Transverse colon (tissue), 4 donors: ENCODE measurements around the gene TREM2. TPM values are rescaled to one million over a fixed set of nuclear protein-coding genes. Genes with fewer than 3 reads are reported as not detected.

Experiments
- DNase-seq: peaks from one replicate; pipeline ENCODE4 v3.0.0-alpha.2; 2019
- H3K27ac ChIP-seq, 4 donors: fragments of 200-600 bp; sonication (generic); 2 replicates each; pipeline ENCODE4 v1.5.1; 2016 to 2018; ENCODE audit warnings: inconsistent platforms in 4 of 4
- H3K27me3 ChIP-seq: fragments of 200-600 bp; sonication (generic); 2 replicates; pipeline ENCODE4 v1.5.1; 2017; ENCODE audit warnings: inconsistent platforms
- H3K36me3 ChIP-seq, 4 donors: fragments of 200-600 bp; sonication (generic); 2 replicates each; pipeline ENCODE4 v1.5.1; 2017 to 2019; ENCODE audit warnings: inconsistent platforms in 4 of 4
- H3K4me1 ChIP-seq, 4 donors: fragments of 200-600 bp; sonication (generic); 2 replicates each; pipeline ENCODE4 v1.5.1; 2017 to 2020; ENCODE audit warnings: inconsistent platforms in 4 of 4
- H3K4me3 ChIP-seq, 4 donors: fragments of 200-600 bp; sonication (generic); 1 replicate in 1 of 4; 2 replicates in 3 of 4; pipeline versions ENCODE4 v1.5.1 to v1.6.1; 2017 to 2019; ENCODE audit warnings: inconsistent platforms in 4 of 4
- H3K9me3 ChIP-seq, 2 donors: fragments of 200-600 bp; sonication (generic); 2 replicates each; pipeline ENCODE4 v1.5.1; 2017 to 2019; ENCODE audit warnings: inconsistent platforms in 2 of 2
- EP300 ChIP-seq: sonication (generic); formaldehyde crosslinking; IDR thresholded peaks from one replicate; pipeline ENCODE4 v1.6.1; 2017; ENCODE audit warnings: antibody characterized with exemption, low read depth
- POLR2A ChIP-seq: fragments of 450-650 bp; IDR thresholded peaks from one replicate; pipeline ENCODE4 v1.6.1; 2016; ENCODE audit warnings: antibody characterized with exemption, mild to moderate bottlenecking, moderate library complexity
- POLR2AphosphoS5 ChIP-seq, 3 donors: sonication (generic); formaldehyde crosslinking; IDR thresholded peaks; one replicate each; pipeline ENCODE4 v1.6.1; 2016; ENCODE audit warnings: antibody characterized with exemption in 3 of 3
- WGBS, 2 donors: methylation state at CpG; one replicate each; pipeline ENCODE4 v1.1.5; 2018; ENCODE audit warnings: low coverage in 1 of 2; 5-methylcytosine and 5-hydroxymethylcytosine counted together
- in situ Hi-C, 4 donors: fragments of 200-750 bp; cut with MboI; loops; one replicate each; pipeline versions ENCODE4 v1.15.0 to v1.15.1; 2017; ENCODE audit warnings: low sequenced_read_pairs in 3 of 4, low pct_ligation_motif_present in 1 of 4, low pct_unique_long_range_greater_than_20kb in 1 of 4
- intact Hi-C: fragments of 100-400 bp; cut with DNase I; formaldehyde crosslinking; loops from one replicate; pipeline ENCODE4 v1.15.1; 2023; ENCODE audit warnings: low total_unique reads
- total RNA-seq, 4 donors: library from RNA; depleted of rRNA; stranded (reverse); fragments of >200 nt; gene quantifications; one replicate each; pipeline ENCODE4 v1.1.0, GENCODE V29; 2016
- TF ChIP-seq, protein P1 (sequence below), 5 experiments: fragments of 200-600 bp in 3 of 5; fragments of 450-650 bp in 2 of 5; sonication (generic) in 3 of 5; IDR thresholded peaks; 1 replicate in 2 of 5; 2 replicates in 3 of 5; pipeline ENCODE4 v1.5.1; 2016 to 2017; ENCODE audit warnings: antibody characterized with exemption in 5 of 5, inconsistent platforms in 3 of 5, mild to moderate bottlenecking in 2 of 5, moderate library complexity in 1 of 5

The TREM2 gene
- total RNA-seq, 4 donors from 2014 or later = 1.5 TPM; not detected in 3

DNA sequence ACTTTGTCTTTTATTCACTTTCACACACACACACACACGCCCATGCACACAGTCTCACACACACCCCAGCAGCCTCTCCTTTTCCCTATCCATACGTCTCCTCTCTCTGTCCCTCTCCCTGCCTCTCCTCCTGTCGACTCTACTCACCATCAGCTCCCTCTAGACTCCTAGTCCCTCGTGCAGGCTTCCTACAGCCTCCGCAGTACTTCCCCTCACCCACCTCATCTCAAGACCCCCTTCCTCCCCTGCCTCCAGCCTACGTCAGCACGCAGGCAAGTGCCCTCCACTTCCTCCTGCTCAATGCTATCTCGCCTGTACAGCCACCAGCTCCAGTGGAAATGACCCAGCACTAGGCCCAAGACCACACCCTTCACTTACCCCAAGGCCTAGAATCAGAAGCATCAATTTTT, 38.9 kb upstream of the TREM2 start:
- Histone ChIP-seq H3K9me3 (no peaks in the 10 kb centered on the region), H3K4me3 (no peak overlapping the region), H3K4me1 (peaks cover 0 to 7% (median 0%) of the 10 kb centered on the region in 4 donors), H3K27ac (no peak overlapping the region), H3K27me3 (no peaks in the 10 kb centered on the region), H3K36me3 (no peaks in the 10 kb centered on the region)
- intact Hi-C loops = no loop called here
- no peak for DNase-seq
- WGBS, 2 donors = 50 to 64% methylated on average over 2 to 8 of the region's 8 CpGs
- no peak for TF ChIP-seq POLR2A
- in situ Hi-C loops = no loop called here

DNA sequence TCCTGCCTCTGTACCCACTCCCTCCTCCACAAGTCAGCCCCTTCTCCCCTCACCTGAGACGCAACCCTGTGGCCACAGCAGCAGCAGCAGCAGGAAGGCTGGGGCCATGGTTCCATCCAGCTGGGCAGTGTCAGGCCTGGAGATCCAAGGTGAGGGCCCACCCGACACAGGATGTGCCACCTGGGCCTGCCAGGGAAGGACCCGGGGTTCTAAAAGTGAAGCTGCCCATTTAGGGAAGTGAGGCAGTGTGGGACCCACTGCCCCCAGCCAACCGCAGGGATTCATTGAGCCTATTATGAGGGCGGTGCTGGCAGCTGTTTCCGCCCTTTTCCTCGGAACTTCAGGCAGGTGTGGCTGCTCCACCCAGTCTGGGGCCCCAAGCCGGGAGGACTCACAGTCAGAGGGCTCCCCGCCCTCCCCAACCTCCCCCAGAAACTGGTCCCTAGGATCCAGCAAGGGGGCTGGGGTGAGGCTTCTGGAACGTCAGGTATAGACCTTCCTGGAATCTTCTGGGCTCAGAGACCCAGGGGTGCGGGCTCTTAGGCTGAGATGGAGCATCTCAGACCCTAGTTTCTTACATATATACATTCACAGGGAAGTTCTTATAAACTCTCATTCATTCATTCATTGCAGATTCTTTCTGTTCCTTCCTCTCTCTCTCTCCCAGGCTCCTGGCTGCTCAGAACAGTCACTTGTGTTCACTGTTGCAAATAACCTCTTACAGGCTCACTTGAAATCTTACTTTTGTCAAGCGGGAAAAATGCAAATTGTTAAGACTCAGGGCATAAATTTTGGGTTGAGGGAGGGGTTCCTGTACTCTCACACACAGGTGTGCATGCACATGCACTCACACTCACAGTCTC, 38.2 kb upstream of the TREM2 start, which contains the start of gene TREML2:
TREML2 (minus strand) TSS at position 249 of the 863 bp plus-strand sequence; CDS start at position 108, 141 bp downstream.
- in situ Hi-C loops (no loop called here), intact Hi-C loops (no loop called here)
- Histone ChIP-seq H3K36me3 (no peaks in the 10 kb centered on the region), H3K9me3 (no peaks in the 10 kb centered on the region), H3K27ac (peak within 1 kb of the TSS; percentile 20 to 61 (median 44)), H3K4me1 (peaks cover 0 to 7% (median 0%) of the 10 kb centered on the region in 4 donors), H3K4me3 (no peak within 1 kb of the TSS), H3K27me3 (no peaks in the 10 kb centered on the region)
- WGBS, 2 donors = 48 to 63% methylated on average over 3 to 12 of the region's 12 CpGs
- TF ChIP-seq POLR2AphosphoS5 (IDR thresholded peaks at IDR 0.05) (no peak), POLR2A (no peak), EP300 (no peak)
- DNase-seq = peak; percentile 24

DNA sequence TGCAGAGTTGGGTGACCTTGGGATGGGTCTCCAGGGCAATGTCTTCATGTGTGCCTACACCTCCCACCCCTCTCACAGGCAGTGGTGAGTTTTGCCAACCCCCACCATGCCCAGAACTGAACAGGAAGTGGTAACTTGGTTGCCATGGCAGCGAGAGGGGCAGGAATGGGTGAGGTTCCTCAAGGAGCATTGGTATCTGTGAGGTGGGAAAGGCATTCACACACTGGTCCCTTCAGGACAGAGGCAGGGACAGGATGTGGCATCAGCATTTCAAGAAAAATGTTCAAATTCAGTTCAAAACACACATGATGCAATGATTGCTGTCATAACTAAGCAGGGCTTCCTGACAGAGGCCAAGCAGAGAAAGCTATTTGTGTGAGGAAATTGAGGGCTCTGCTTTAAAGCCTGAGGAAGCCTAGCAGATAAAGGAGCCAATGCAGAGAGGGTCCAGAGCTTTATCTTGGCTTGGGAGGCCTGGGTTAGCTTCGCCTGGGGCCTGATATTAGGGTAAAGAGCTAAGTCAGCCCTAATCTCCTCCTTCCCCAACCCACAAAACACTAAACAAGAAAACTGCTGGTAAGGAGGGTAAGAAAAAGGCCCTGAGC, 37.5 kb upstream of the TREM2 start:
- in situ Hi-C loops = no loop called here
- intact Hi-C loops = no loop called here
- Histone ChIP-seq H3K27me3 (no peaks in the 10 kb centered on the region), H3K36me3 (no peaks in the 10 kb centered on the region), H3K4me3 (no peak overlapping the region), H3K27ac (peak overlapping the region; percentile 20 to 61 (median 44)), H3K4me1 (peaks cover 0 to 7% (median 0%) of the 10 kb centered on the region in 4 donors), H3K9me3 (no peaks in the 10 kb centered on the region)
- 65% methylated on average over 2 of the region's 2 CpGs; no CpG with 5 or more reads in 1 of the 2 donors for WGBS, 2 donors
- no peak for TF ChIP-seq POLR2A
- no peak for TF ChIP-seq POLR2AphosphoS5 (IDR thresholded peaks at IDR 0.05)
- no peak for TF ChIP-seq EP300
- TF ChIP-seq, protein P1, sequence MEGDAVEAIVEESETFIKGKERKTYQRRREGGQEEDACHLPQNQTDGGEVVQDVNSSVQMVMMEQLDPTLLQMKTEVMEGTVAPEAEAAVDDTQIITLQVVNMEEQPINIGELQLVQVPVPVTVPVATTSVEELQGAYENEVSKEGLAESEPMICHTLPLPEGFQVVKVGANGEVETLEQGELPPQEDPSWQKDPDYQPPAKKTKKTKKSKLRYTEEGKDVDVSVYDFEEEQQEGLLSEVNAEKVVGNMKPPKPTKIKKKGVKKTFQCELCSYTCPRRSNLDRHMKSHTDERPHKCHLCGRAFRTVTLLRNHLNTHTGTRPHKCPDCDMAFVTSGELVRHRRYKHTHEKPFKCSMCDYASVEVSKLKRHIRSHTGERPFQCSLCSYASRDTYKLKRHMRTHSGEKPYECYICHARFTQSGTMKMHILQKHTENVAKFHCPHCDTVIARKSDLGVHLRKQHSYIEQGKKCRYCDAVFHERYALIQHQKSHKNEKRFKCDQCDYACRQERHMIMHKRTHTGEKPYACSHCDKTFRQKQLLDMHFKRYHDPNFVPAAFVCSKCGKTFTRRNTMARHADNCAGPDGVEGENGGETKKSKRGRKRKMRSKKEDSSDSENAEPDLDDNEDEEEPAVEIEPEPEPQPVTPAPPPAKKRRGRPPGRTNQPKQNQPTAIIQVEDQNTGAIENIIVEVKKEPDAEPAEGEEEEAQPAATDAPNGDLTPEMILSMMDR (IDR thresholded peaks at IDR 0.05) = no peak
- DNase-seq = peak; percentile 29

DNA sequence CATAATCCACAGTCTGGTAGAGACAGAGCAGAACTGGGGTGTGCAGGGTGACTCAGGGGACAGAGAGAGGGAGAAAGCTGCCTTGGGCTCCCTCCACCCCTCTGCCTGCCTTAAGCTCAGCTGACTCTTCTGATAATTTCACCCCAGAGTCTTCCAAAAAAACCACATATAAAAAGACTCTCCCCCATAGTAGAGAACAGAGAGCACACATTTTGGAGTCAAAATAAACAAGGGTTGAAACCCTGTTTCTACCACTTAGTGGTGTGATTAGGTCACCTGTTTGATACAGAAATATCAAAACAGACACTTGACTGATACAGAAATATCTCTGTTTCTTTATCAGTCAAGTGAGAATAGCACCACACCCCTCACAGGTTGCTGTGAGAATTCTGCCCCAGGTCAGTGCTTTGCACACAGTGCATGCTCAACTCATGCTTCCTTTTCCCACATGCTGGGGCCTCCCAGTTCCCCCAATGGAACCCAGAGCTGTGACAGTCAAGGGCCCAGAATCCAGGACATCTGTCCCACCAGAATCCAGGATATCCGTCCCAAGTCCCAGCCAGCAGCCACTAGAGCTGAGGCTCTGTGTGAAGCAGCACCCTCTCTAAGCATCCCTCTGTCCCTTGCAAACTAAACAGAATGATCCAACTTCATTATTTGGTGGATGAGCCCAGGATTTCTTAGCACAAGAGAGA, 36.8 kb upstream of the TREM2 start:
- H3K36me3 ChIP-seq = no peaks in the 10 kb centered on the region
- in situ Hi-C loops = no loop called here
- intact Hi-C loops = no loop called here
- 70% methylated on average over 1 of the region's 1 CpG; no CpG with 5 or more reads in 1 of the 2 donors for WGBS, 2 donors
- H3K27me3 ChIP-seq = no peaks in the 10 kb centered on the region
- H3K4me3 ChIP-seq = no peak overlapping the region
- H3K9me3 ChIP-seq = no peaks in the 10 kb centered on the region
- peak overlapping the region in 3 of 4 donors; percentile 0 to 42 (median 11) for H3K27ac ChIP-seq
- TF ChIP-seq POLR2A (no peak), EP300 (no peak), POLR2AphosphoS5 (IDR thresholded peaks at IDR 0.05) (no peak)
- TF ChIP-seq, protein P1 (IDR thresholded peaks at IDR 0.05) = no peak
- no peak for DNase-seq
- peaks cover 0 to 7% (median 0%) of the 10 kb centered on the region in 4 donors for H3K4me1 ChIP-seq

DNA sequence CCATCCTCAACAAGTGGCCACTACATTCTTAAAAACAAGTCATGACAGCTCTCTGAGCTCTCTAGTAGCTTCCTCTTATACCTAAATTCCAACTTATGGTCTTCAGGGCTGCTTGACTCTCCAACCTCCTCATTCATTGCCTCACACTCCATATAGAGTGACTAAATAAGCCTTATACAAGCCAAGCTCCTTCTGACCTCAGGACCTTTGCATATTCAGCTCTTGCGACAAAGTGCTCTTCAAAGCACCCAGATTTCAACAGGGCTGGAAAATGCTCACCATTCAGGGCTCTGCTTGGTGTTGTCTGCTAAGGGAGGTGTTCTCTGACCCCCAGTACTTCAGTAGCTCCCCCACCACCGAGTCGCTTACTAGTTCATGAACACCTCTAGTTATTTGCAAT, 34.3 kb upstream of the TREM2 start:
- Histone ChIP-seq H3K27me3 (no peaks in the 10 kb centered on the region), H3K4me1 (peaks cover 0 to 7% (median 0%) of the 10 kb centered on the region in 4 donors), H3K27ac (no peak overlapping the region), H3K9me3 (no peaks in the 10 kb centered on the region), H3K36me3 (no peaks in the 10 kb centered on the region), H3K4me3 (no peak overlapping the region)
- in situ Hi-C loops (no loop called here), intact Hi-C loops (no loop called here)
- no peak for DNase-seq
- TF ChIP-seq, protein P1 (IDR thresholded peaks at IDR 0.05) = no peak
- TF ChIP-seq POLR2AphosphoS5 (IDR thresholded peaks at IDR 0.05) (no peak), EP300 (no peak), POLR2A (no peak)
- WGBS, 2 donors = 85 to 99% methylated on average over 3 of the region's 3 CpGs
